ENCODE results near the gene PRKD2.
"Not testable (repeated sequence)": the region's sequence is repeated elsewhere in the genome, so short reads cannot be mapped to it uniquely, and the experiment has no call there.

Gene PRKD2

GRCh38 chr19:46716672-46717033 lies 261 bp downstream of the PRKD2 start:
- TF ChIP-seq CTCF (IDR thresholded peaks at IDR 0.05; ENCODE audit: low read depth, low read length, missing control alignments), result no peak
- H3K4me3 ChIP-seq (ENCODE audit: low read depth, low read length), result peak overlapping the region; percentile 72
- no peak for DNase-seq (ENCODE audit: low read depth)

- TF ChIP-seq CTCF (IDR thresholded peaks at IDR 0.05; ENCODE audit: low read depth, low read length, missing control alignments), result peak; percentile 2
- DNase-seq (ENCODE audit: low read depth), result no peak
- H3K4me3 ChIP-seq (ENCODE audit: low read depth, low read length), result peak overlapping the region; percentile 72
Measured at GRCh38 chr19:46715975-46716671, 791 bp downstream of the PRKD2 start.

- TF ChIP-seq CTCF (IDR thresholded peaks at IDR 0.05; ENCODE audit: low read depth, low read length, missing control alignments), result no peak
- DNase-seq (ENCODE audit: low read depth), result no peak
- peak overlapping the region; percentile 72 for H3K4me3 ChIP-seq (ENCODE audit: low read depth, low read length)
Measured at GRCh38 chr19:46715620-46715974, 1.3 kb downstream of the PRKD2 start.

GRCh38 chr19:46714444-46715106 lies 2.3 kb downstream of the PRKD2 start:
- peak overlapping the region; percentile 72 for H3K4me3 ChIP-seq (ENCODE audit: low read depth, low read length)
- no peak for TF ChIP-seq CTCF (IDR thresholded peaks at IDR 0.05; ENCODE audit: low read depth, low read length, missing control alignments)
- peak; percentile 61 for DNase-seq (ENCODE audit: low read depth)

GRCh38 chr19:46713781-46714443 lies 3.0 kb downstream of the PRKD2 start:
- DNase-seq (ENCODE audit: low read depth), result no peak
- peak overlapping the region; percentile 72 for H3K4me3 ChIP-seq (ENCODE audit: low read depth, low read length)
- no peak for TF ChIP-seq CTCF (IDR thresholded peaks at IDR 0.05; ENCODE audit: low read depth, low read length, missing control alignments)

- DNase-seq (ENCODE audit: low read depth); H3K4me3 ChIP-seq (ENCODE audit: low read depth, low read length): not testable (repeated sequence)
Measured at GRCh38 chr19:46712768-46713338, 4.1 kb downstream of the PRKD2 start.

- no peak for DNase-seq (ENCODE audit: low read depth)
- no peak overlapping the region for H3K4me3 ChIP-seq (ENCODE audit: low read depth, low read length)
- no peak for TF ChIP-seq CTCF (IDR thresholded peaks at IDR 0.05; ENCODE audit: low read depth, low read length, missing control alignments)
Measured at GRCh38 chr19:46710687-46711086, 6.2 kb downstream of the PRKD2 start.

Data from GM12864 (cell line).